ENCODE results near the gene TMEM9. TPM values are rescaled to one million over a fixed set of nuclear protein-coding genes. Genes with fewer than 3 reads are reported as not detected.

Gene TMEM9
- total RNA-seq, 3 donors from 2014 or later (not counting 1 experiment from before 2014, with no cell fraction given), result 16.2 to 18.1 (median 16.9) TPM

DNA sequence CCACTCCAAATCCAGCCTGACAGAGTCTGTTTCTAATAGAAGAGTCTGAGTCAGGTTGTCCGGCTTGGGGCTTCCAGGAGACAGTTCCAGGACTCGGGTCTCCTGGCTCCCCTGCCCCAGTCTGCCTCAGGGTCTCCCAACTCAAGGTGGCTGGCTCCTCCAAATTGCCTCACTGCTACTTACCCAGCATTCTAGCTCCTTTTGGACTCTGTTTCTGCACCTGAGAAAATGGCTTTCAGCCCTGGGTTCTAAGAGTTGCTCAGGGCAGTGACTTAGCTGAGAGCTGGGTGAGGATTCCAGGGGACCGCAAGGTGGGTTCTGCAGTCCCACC, 30.8 kb upstream of the TMEM9 start:
- Histone ChIP-seq H3K27me3 (ENCODE audit: control insufficient read depth, insufficient read depth, low read length) (no peaks in the 10 kb centered on the region), H3K36me3 (ENCODE audit: control insufficient read depth, insufficient read depth, low read length) (no peaks in the 10 kb centered on the region), H3K9me3 (ENCODE audit: control insufficient read depth, insufficient read depth, low read length) (no peaks in the 10 kb centered on the region), H3K27ac (ENCODE audit: low read length) (no peak overlapping the region), H3K4me1 (ENCODE audit: control insufficient read depth, insufficient read depth, low read length) (no peaks in the 10 kb centered on the region), H3K4me3 (ENCODE audit: low read length) (no peak overlapping the region)
- Mint-ChIP-seq H3K4me1 (no peaks in the 10 kb centered on the region), H3K36me3 (no peaks in the 10 kb centered on the region), H3K4me3 (no peak overlapping the region), H3K27me3 (ENCODE audit: low read depth in 2 of 2) (peaks cover 11 to 22% of the 10 kb centered on the region in 2 donors), H3K27ac (no peak overlapping the region), H3K9me3 (no peaks in the 10 kb centered on the region)
- WGBS (ENCODE audit: insufficient coverage), result 69% methylated on average over 3 of the region's 3 CpGs
- no peak for DNase-seq
- TF ChIP-seq, protein P1, sequence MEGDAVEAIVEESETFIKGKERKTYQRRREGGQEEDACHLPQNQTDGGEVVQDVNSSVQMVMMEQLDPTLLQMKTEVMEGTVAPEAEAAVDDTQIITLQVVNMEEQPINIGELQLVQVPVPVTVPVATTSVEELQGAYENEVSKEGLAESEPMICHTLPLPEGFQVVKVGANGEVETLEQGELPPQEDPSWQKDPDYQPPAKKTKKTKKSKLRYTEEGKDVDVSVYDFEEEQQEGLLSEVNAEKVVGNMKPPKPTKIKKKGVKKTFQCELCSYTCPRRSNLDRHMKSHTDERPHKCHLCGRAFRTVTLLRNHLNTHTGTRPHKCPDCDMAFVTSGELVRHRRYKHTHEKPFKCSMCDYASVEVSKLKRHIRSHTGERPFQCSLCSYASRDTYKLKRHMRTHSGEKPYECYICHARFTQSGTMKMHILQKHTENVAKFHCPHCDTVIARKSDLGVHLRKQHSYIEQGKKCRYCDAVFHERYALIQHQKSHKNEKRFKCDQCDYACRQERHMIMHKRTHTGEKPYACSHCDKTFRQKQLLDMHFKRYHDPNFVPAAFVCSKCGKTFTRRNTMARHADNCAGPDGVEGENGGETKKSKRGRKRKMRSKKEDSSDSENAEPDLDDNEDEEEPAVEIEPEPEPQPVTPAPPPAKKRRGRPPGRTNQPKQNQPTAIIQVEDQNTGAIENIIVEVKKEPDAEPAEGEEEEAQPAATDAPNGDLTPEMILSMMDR (IDR thresholded peaks at IDR 0.05), result no peak
- intact Hi-C loops (cut with micrococcal nuclease), result no loop called here
- no peak for ATAC-seq

DNA sequence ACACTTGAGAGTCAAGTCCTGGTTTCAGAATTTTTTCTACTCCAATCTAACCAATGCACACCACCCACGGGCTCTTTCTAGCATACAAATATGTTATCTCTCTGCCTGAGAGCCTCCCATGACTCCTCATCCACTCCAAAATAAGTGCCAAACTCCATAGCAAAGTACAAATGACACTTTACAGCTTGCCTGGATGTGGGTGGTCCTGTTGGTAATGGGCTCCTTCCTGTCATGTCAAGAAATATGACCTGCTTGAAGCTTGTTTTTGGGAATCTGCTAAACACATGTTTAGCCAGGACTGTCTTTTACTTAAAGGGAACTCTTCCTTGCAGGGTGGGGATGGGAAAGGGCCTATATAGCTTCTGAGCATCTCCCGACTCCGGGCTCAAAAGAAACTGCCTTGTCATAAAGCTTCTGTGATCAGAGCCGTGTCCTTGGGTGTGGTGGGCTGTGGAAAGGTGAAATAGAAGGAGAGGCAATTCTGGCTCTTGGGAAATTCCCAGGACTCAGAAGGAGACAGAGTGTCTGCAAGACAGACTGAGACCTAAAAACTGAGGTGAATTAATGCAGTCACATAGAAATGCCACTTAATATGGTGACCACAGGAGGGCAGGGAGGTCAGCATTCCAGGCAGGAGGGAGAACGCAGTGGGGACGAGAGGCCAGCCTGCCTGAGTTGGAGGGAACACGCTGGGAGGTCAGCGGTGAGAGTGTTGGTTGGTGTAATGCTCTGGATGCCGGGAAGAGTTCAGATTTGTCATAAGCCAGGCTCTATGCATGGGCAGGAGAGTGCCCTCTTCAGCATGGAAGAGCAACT, 30.2 kb upstream of the TMEM9 start:
- intact Hi-C loops (cut with micrococcal nuclease), result no loop called here
- Mint-ChIP-seq H3K27ac (no peak overlapping the region), H3K27me3 (ENCODE audit: low read depth in 2 of 2) (peaks cover 16 to 26% of the 10 kb centered on the region in 2 donors), H3K4me3 (no peak overlapping the region), H3K36me3 (no peaks in the 10 kb centered on the region), H3K4me1 (no peaks in the 10 kb centered on the region), H3K9me3 (no peaks in the 10 kb centered on the region)
- H3K36me3 ChIP-seq (ENCODE audit: control insufficient read depth, insufficient read depth, low read length), result no peaks in the 10 kb centered on the region
- no peaks in the 10 kb centered on the region for H3K9me3 ChIP-seq (ENCODE audit: control insufficient read depth, insufficient read depth, low read length)
- H3K4me1 ChIP-seq (ENCODE audit: control insufficient read depth, insufficient read depth, low read length), result no peaks in the 10 kb centered on the region
- H3K4me3 ChIP-seq (ENCODE audit: low read length), result no peak overlapping the region
- H3K27me3 ChIP-seq (ENCODE audit: control insufficient read depth, insufficient read depth, low read length), result no peaks in the 10 kb centered on the region
- H3K27ac ChIP-seq (ENCODE audit: low read length), result no peak overlapping the region
- TF ChIP-seq, protein P1 (IDR thresholded peaks at IDR 0.05), result no peak
- DNase-seq (no peak), ATAC-seq (no peak)
- 79% methylated on average over 9 of the region's 9 CpGs for WGBS (ENCODE audit: insufficient coverage)

DNA sequence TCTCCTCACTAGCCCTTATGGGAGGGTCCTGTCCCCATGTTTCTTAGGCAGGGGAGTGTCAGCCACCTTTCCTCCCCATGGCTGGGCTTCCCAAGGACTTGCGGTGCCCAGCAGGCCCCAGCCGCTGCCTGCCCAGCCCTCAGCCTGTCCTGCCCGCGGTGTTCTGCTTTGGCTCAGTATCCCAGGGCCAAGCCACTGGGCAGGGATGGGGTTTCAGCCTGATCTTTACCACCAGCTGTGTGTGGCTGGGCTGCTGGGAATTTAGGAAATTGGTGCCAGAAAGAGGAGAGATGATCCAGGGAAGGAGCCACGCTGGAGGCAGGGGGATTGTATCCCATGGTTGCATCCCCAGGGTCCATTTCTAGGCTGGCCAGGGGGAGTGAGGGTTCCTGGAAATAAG, 29.5 kb upstream of the TMEM9 start:
- 91% methylated on average over 5 of the region's 5 CpGs for WGBS (ENCODE audit: insufficient coverage)
- no peak overlapping the region for H3K27ac ChIP-seq (ENCODE audit: low read length)
- no peaks in the 10 kb centered on the region for H3K36me3 Mint-ChIP-seq
- TF ChIP-seq, protein P1 (IDR thresholded peaks at IDR 0.05), result no peak
- H3K36me3 ChIP-seq (ENCODE audit: control insufficient read depth, insufficient read depth, low read length), result no peaks in the 10 kb centered on the region
- H3K27me3 Mint-ChIP-seq (ENCODE audit: low read depth in 2 of 2), result peaks cover 17 to 28% of the 10 kb centered on the region in 2 donors
- DNase-seq, result no peak
- no peak overlapping the region for H3K27ac Mint-ChIP-seq
- no peak overlapping the region for H3K4me3 ChIP-seq (ENCODE audit: low read length)
- no peak overlapping the region for H3K4me3 Mint-ChIP-seq
- H3K4me1 ChIP-seq (ENCODE audit: control insufficient read depth, insufficient read depth, low read length), result no peaks in the 10 kb centered on the region
- no peaks in the 10 kb centered on the region for H3K27me3 ChIP-seq (ENCODE audit: control insufficient read depth, insufficient read depth, low read length)
- intact Hi-C loops (cut with micrococcal nuclease), result no loop called here
- ATAC-seq, result no peak
- H3K4me1 Mint-ChIP-seq, result no peaks in the 10 kb centered on the region
- H3K9me3 ChIP-seq (ENCODE audit: control insufficient read depth, insufficient read depth, low read length), result no peaks in the 10 kb centered on the region
- H3K9me3 Mint-ChIP-seq, result no peaks in the 10 kb centered on the region

DNA sequence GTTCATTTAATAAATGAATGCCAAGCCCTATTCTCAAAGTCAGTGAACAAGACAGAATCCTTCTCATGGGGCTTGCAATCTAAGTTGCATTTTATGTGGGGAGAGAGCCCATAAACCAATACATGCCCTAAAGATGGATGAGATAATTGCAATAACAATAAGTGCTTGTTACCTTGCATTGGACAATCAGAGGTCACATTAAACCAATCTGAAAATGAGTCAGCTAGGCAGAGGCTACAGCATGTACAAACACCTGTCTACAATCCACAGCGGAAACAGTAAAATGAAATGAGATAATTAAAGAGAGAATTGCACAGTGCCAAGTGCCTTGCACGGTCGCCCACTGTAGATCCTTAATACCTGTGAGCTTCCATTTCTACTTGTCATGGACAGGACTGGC, 28.9 kb upstream of the TMEM9 start:
- intact Hi-C loops (cut with micrococcal nuclease), result no loop called here
- ATAC-seq, result no peak
- no peaks in the 10 kb centered on the region for H3K9me3 ChIP-seq (ENCODE audit: control insufficient read depth, insufficient read depth, low read length)
- Mint-ChIP-seq H3K36me3 (no peaks in the 10 kb centered on the region), H3K9me3 (no peaks in the 10 kb centered on the region), H3K27me3 (ENCODE audit: low read depth in 2 of 2) (peaks cover 21 to 28% of the 10 kb centered on the region in 2 donors), H3K4me3 (no peak overlapping the region), H3K27ac (no peak overlapping the region), H3K4me1 (no peaks in the 10 kb centered on the region)
- WGBS (ENCODE audit: insufficient coverage), result 89% methylated on average over 3 of the region's 3 CpGs
- no peaks in the 10 kb centered on the region for H3K36me3 ChIP-seq (ENCODE audit: control insufficient read depth, insufficient read depth, low read length)
- no peak overlapping the region for H3K27ac ChIP-seq (ENCODE audit: low read length)
- no peaks in the 10 kb centered on the region for H3K4me1 ChIP-seq (ENCODE audit: control insufficient read depth, insufficient read depth, low read length)
- TF ChIP-seq, protein P1 (IDR thresholded peaks at IDR 0.05), result no peak
- DNase-seq, result no peak
- H3K27me3 ChIP-seq (ENCODE audit: control insufficient read depth, insufficient read depth, low read length), result no peaks in the 10 kb centered on the region
- H3K4me3 ChIP-seq (ENCODE audit: low read length), result no peak overlapping the region

Measured in natural killer cell (primary cell).